Memory B cell (primary cell): ENCODE measurements around the gene CDC42SE2.
"Not testable (repeated sequence)": the region's sequence is repeated elsewhere in the genome, so short reads cannot be mapped to it uniquely, and the experiment has no call there.

ENCODE experiments used
- ATAC-seq: fragments of 150-1000 bp; cut with Tn5 transposase; 2 replicates; pipeline ENCODE4 v1.10.0; 2021; ENCODE audit warnings: low read depth, mild to moderate bottlenecking, moderate library complexity
- DNase-seq, 2 donors: peaks; one replicate each; pipeline ENCODE4 v3.0.0; 2022; ENCODE audit warnings: low spot score in 2 of 2
- H3K27ac Mint-ChIP-seq: one replicate; pipeline ENCODE4 v1.8.0; 2022; ENCODE audit warnings: mild to moderate bottlenecking, moderate library complexity, mixed read lengths
- H3K27me3 Mint-ChIP-seq: one replicate; pipeline ENCODE4 v1.8.0; 2022; ENCODE audit warnings: mixed read lengths
- H3K36me3 Mint-ChIP-seq: one replicate; pipeline ENCODE4 v1.8.0; 2022; ENCODE audit warnings: mild to moderate bottlenecking, mixed read lengths
- H3K4me1 Mint-ChIP-seq: one replicate; pipeline ENCODE4 v1.8.0; 2022; ENCODE audit warnings: mixed read lengths
- H3K4me3 Mint-ChIP-seq: one replicate; pipeline ENCODE4 v1.8.0; 2022; ENCODE audit warnings: mild to moderate bottlenecking, moderate library complexity, mixed read lengths
- H3K9me3 Mint-ChIP-seq: one replicate; pipeline ENCODE4 v1.8.0; 2022; ENCODE audit warnings: mixed read lengths

The CDC42SE2 gene

DNA sequence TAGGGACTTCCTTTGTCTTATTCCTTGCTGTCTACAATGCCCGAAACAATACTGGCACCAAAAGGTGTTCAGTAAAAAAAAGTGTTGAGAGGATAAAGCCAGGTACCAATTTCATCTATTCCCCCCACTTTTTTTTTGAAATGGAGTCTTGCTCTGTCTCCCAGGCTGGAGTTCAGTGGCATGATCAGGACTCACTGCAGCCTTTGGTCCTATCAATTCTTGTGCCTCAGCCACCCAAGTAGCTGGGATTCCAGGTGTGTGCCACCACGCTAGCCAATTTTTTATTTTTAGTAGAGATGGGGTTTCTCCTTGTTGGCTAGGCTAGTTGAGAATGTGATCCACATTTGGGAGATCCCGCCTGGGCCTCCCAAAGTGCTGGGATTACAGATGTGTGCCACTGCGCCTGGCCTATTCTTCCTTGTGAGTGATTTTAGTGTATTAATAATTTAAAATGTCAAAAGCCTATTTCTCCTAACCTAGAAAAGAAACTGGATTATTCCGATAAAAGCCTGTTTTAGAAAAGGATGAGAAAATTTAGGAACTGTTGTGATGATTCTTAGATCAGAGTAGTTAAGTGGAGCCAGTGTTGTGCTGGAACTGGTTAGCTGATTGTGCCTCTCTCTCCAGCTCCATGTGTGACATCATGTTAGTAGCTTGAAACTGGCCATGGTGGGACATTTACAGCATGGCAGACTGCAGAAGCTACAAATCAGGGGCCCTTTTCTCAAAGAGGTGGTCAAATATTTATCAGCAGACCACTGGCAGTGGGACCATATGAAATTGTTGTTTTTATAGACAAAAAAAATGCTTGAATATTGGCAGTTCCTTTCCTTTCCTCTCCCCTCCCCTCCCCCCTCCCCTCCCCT is 14.3 kb downstream of the CDC42SE2 start:
- H3K4me3 Mint-ChIP-seq, result no peak overlapping the region
- H3K9me3 Mint-ChIP-seq, result no peaks in the 10 kb centered on the region
- peaks cover 7% of the 10 kb centered on the region for H3K36me3 Mint-ChIP-seq

DNA sequence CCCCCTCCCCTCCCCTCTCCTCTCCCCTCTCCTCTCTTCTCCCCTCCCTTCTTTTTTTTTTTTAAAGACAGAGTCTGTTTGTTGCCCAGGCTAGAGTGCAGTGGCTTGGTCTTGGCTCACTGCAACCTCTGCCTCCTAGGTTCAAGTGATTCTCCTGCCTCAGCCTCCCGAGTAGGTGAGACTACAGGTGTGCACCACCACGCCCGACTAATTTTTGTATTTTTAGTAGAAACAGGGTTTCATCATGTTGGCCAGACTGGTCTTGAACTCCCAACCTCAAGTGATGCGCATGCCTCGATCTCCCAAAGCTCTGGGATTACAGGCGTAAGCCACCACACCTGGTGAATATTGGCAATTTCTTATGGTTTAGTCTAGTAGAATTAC is 14.9 kb downstream of the CDC42SE2 start:
- Mint-ChIP-seq H3K4me1 (peaks cover 45% of the 10 kb centered on the region), H3K4me3 (peak overlapping the region; percentile 54), H3K27ac (peak overlapping the region; percentile 85)
- not testable (repeated sequence) for H3K9me3 Mint-ChIP-seq, DNase-seq, H3K27me3 Mint-ChIP-seq, H3K36me3 Mint-ChIP-seq, ATAC-seq

More for the DNA sequence above, 14.3 kb downstream of the CDC42SE2 start:
- ATAC-seq (peak; percentile 15), DNase-seq (no peak)
- Mint-ChIP-seq H3K27ac (peak overlapping the region; percentile 85), H3K27me3 (no peaks in the 10 kb centered on the region), H3K4me1 (peaks cover 40% of the 10 kb centered on the region)

DNA sequence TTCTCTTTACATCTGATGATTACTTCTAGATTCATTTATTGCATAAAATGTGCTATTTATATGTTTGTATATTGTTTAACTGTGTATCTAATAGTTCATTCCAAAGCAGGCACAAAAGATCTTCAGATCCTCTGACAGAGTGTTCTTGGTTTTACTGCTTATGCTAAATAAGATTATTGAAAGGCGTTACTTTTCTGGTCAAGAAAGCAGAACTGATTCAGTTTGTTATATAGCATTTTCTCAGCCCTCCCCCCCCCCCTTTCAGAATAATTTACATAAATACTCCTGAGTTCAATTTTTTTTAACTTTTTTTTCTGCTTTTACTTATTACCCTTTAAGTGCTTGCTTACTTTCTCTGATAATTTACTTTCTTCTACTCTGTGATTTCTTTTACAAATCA is 15.4 kb downstream of the CDC42SE2 start:
- Mint-ChIP-seq H3K27me3 (no peaks in the 10 kb centered on the region), H3K27ac (peak overlapping the region; percentile 85), H3K4me3 (peak overlapping the region; percentile 84), H3K4me1 (peaks cover 44% of the 10 kb centered on the region), H3K9me3 (no peaks in the 10 kb centered on the region), H3K36me3 (peaks cover 7% of the 10 kb centered on the region)
- ATAC-seq (peak; percentile 69), DNase-seq (peak in 1 of 2 donors; percentile 33)

DNA sequence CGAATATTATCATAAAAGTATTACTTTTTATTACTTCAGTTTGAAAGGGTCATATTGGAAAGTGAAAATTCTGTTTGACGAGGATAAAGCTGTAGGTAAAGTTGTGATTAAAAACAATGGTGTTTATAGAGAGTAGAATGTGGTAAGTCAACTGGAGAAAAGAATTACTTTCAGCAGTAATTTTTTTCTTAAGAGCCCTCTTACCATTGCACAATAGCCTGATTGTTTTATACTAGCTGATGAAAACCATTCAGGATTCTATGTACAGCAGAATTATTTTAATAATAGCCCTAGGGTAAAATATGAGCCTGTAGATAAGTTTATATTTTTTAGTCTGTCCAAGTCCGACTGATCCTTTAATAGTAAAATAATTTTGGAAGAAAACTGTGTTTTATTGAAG is 16.6 kb downstream of the CDC42SE2 start:
- Mint-ChIP-seq H3K4me1 (peaks cover 39% of the 10 kb centered on the region), H3K27ac (peak overlapping the region; percentile 85), H3K9me3 (no peaks in the 10 kb centered on the region), H3K4me3 (peak overlapping the region; percentile 24), H3K27me3 (no peaks in the 10 kb centered on the region), H3K36me3 (peaks cover 6% of the 10 kb centered on the region)
- DNase-seq (no peak), ATAC-seq (no peak)

DNA sequence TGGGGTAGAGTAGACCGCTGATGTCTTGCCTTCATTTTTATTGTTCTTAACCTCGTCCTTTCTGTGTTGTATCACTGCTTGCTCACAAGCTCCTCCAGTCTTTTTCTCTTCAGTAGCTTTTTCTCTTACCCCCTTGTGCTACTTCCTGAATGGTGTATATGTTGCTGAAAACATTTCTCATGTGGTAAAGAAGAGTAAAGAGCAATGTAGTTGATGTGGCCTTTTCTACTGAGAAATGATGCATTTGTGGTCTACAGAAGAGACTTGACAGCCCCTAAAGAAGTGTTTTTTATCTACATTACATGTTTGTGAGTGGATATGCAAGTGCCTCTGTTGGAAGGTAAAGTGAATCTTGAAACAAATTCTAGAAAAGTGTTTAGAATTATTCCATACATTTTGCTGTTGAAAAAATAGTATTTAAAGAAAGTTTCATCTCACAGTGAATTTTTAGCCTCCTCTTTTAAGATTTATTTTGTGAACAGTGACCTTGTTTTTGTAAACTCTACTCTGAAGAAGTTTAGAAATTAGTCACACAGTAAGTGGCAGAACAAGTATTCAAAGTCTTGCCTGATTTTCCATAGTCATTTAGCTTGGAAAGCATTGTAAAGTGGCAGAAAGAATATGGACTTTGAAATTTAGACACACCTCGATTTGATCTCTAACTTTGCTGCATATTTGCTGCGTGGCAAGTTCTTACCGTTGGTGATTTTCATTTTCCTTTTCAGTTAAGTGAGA is 17.4 kb downstream of the CDC42SE2 start:
- peak overlapping the region; percentile 85 for H3K27ac Mint-ChIP-seq
- no peaks in the 10 kb centered on the region for H3K9me3 Mint-ChIP-seq
- no peak for DNase-seq
- H3K4me3 Mint-ChIP-seq, result peak overlapping the region; percentile 68
- no peaks in the 10 kb centered on the region for H3K27me3 Mint-ChIP-seq
- H3K4me1 Mint-ChIP-seq, result peaks cover 42% of the 10 kb centered on the region
- ATAC-seq, result peak; percentile 20
- peaks cover 6% of the 10 kb centered on the region for H3K36me3 Mint-ChIP-seq

DNA sequence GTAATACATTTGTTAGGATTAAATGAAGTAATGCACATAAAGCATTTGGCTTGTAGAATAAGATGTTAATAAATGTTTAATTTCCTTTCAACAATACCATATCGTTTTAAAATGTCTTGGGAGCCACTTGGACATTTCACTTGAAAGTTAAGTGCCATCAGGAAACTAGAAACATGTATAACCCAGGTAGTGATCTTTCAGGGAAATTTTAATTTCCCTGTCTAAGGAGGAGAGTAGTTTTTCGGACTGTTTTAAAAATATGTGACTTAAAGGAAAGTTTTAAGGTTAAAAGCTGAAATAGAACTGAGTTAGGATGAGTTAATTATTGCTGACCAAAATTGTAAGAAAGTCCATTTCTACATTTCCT is 18.0 kb downstream of the CDC42SE2 start:
- Mint-ChIP-seq H3K9me3 (no peaks in the 10 kb centered on the region), H3K4me1 (peaks cover 46% of the 10 kb centered on the region), H3K27me3 (no peaks in the 10 kb centered on the region), H3K4me3 (peak overlapping the region; percentile 68), H3K27ac (peak overlapping the region; percentile 85), H3K36me3 (peaks cover 8% of the 10 kb centered on the region)
- no peak for ATAC-seq
- DNase-seq, result no peak

DNA sequence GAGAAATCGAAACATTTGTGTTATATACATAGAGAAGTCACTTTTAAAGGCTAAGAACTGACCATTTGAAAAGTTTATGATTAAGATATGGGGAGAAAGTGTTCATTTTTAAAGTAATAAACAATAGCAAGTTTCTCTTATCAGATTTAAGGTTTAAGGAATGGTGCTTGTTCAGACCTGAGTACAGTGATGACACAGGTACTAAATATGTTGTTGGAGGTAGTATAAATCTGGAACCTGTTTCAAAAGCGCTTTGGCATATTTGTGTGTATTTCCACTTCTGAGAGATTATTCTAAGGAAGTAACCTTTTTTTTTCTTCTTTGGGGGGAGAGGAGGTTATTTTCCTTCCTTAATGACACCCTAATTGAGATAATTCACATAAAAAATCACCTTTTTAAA is 18.4 kb downstream of the CDC42SE2 start:
- ATAC-seq, result no peak
- H3K36me3 Mint-ChIP-seq, result peaks cover 8% of the 10 kb centered on the region
- H3K4me1 Mint-ChIP-seq, result peaks cover 46% of the 10 kb centered on the region
- peak overlapping the region; percentile 68 for H3K4me3 Mint-ChIP-seq
- DNase-seq, result no peak
- peak overlapping the region; percentile 85 for H3K27ac Mint-ChIP-seq
- H3K27me3 Mint-ChIP-seq, result no peaks in the 10 kb centered on the region
- no peaks in the 10 kb centered on the region for H3K9me3 Mint-ChIP-seq

DNA sequence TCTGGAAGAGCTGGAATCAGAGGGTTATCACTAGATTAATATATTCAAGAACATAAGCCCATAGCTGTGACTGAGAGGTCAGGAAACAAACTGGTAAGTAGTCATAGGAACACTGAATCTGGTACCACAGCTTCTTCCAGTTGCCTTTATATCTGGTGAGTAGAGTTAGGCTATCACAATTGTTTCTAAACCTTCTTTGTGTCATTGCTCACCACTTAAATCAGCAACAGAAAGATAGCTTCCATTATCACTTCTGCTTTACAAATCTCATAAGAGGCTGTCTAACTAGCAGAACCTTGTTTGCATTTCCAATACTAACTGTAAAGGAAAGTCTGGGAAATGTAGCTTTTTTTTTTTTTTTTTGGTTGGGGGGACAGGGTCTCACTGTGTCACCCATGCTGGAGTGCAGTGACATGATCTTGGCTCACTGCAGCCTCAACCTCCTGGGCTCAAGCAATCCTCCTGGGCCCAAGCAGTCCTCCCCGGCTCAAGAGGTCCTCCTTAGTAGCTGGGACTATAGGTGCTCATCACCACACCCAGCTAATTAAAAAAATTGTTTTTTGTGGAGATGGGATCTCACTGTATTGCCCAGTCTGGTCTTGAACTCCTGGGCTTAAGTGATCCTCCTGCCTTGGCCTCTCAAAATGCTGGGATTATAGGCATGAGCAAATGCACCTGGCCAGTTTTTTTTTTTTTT is 22.0 kb downstream of the CDC42SE2 start:
- DNase-seq, result no peak
- ATAC-seq, result peak; percentile 26
- Mint-ChIP-seq H3K4me1 (peaks cover 43% of the 10 kb centered on the region), H3K4me3 (no peak overlapping the region), H3K36me3 (peaks cover 7% of the 10 kb centered on the region), H3K9me3 (no peaks in the 10 kb centered on the region), H3K27ac (peak overlapping the region; percentile 68), H3K27me3 (no peaks in the 10 kb centered on the region)

DNA sequence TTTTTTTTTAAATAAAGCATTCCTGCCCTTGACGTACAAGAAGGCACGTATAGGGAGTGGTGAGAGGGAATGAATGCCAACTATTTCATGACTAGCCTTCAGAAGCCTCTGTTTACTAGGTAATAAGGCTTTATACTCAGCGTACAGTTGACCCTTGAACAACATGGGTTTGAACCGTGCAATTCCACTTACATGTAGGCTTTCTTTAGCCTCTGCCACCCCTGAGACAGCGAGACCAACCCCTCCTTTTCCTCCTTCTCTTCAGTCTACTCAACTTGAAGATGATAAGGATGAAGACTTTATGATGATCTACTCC is 22.5 kb downstream of the CDC42SE2 start:
- Mint-ChIP-seq H3K36me3 (peaks cover 7% of the 10 kb centered on the region), H3K27ac (no peak overlapping the region), H3K27me3 (no peaks in the 10 kb centered on the region), H3K4me3 (no peak overlapping the region), H3K9me3 (no peaks in the 10 kb centered on the region), H3K4me1 (peaks cover 39% of the 10 kb centered on the region)
- ATAC-seq (no peak), DNase-seq (no peak)

DNA sequence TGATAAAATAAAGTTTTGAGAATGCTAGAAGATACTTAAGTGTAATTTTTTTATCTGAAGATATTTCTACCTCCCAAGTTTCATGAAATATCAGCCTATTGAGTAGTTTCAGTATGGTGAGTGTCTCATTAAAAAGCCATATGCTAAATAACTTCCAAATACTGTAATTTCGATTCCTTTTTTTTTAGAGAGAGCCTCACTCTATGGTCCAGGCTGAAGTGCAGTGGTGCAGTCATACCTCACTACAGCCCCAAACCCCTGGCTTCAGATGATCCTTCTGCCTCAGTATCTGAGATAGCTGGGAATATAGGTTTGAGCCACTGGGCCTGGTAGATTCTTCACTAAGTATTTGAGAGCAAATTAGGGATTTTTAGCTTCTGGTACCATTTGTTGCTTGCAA is 24.5 kb downstream of the CDC42SE2 start:
- H3K27me3 Mint-ChIP-seq, result no peaks in the 10 kb centered on the region
- no peak for DNase-seq
- ATAC-seq, result peak; percentile 66
- peak overlapping the region; percentile 90 for H3K27ac Mint-ChIP-seq
- no peaks in the 10 kb centered on the region for H3K9me3 Mint-ChIP-seq
- H3K4me3 Mint-ChIP-seq, result peak overlapping the region; percentile 69
- peaks cover 30% of the 10 kb centered on the region for H3K4me1 Mint-ChIP-seq
- H3K36me3 Mint-ChIP-seq, result peaks cover 7% of the 10 kb centered on the region

DNA sequence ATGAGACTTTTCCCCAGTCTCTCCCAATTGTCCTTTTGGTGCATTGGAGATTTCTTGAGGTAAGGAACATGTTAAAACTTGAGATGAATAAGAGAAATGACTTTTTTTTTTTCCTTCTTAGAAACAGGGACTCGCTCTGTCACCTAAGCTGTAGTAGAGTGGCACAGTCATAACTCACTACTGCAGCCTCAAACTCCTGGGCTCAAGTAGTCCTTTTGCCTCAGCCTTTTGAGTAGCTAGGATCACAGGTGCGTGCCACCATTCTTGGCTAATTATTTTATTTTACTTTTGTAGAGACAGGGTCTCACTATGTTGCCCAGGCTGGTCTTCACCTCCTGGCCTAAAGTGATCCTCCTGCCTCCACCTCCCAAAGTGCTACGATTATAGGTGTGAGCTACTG is 25.9 kb downstream of the CDC42SE2 start:
- no peaks in the 10 kb centered on the region for H3K27me3 Mint-ChIP-seq
- H3K9me3 Mint-ChIP-seq, result no peaks in the 10 kb centered on the region
- DNase-seq, result no peak
- H3K4me3 Mint-ChIP-seq, result peak overlapping the region; percentile 2
- peaks cover 9% of the 10 kb centered on the region for H3K36me3 Mint-ChIP-seq
- ATAC-seq, result peak; percentile 20
- peaks cover 30% of the 10 kb centered on the region for H3K4me1 Mint-ChIP-seq
- H3K27ac Mint-ChIP-seq, result peak overlapping the region; percentile 90

DNA sequence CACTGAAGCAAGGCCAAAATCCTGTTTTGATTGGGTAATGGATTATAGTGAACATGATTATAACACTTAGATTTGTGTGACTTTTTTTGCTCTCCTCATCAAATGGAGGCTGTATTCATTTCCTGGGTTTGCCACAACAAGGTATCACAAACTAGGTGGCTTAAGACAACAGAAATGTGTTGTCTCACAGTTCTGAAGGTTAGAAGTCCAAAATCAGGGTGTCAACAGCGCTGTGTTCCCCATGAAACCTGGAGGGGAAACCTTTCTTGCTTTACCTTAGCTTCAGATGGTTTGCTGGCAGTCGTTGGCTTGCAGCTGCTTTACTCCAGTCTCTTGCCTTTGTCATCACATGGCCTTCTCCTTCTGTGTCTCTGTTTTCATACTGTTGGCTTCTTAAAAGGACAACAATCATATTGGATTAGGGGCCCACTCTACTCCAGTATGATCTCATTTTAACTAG is 32.4 kb downstream of the CDC42SE2 start:
- H3K27ac Mint-ChIP-seq, result peak overlapping the region; percentile 74
- no peak overlapping the region for H3K4me3 Mint-ChIP-seq
- H3K27me3 Mint-ChIP-seq, result no peaks in the 10 kb centered on the region
- H3K36me3 Mint-ChIP-seq, result peaks cover 28% of the 10 kb centered on the region
- H3K9me3 Mint-ChIP-seq, result peaks cover 2% of the 10 kb centered on the region
- peaks cover 37% of the 10 kb centered on the region for H3K4me1 Mint-ChIP-seq
- ATAC-seq, result no peak
- no peak for DNase-seq

DNA sequence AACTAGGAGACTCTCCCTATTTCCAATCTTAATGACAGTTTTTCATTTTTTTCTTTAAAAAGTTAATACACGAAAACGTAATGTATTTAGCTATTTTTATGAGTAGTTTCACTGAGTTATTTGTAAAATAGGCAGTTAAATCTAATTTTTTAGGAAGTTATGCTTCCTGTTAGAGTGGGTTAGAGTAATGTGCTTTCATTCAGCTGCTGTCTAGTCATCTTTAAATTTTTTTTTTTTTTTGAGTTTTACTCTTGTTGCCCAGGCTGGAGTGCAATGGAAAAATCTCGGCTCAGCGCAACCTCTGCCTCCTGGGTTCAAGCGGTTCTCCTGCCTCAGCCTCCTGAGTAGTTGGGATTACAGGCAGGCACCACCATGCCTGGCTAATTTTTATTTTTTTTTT is 34.0 kb downstream of the CDC42SE2 start:
- H3K27ac Mint-ChIP-seq, result no peak overlapping the region
- peaks cover 28% of the 10 kb centered on the region for H3K36me3 Mint-ChIP-seq
- peaks cover 40% of the 10 kb centered on the region for H3K4me1 Mint-ChIP-seq
- DNase-seq (no peak), ATAC-seq (no peak)
- no peaks in the 10 kb centered on the region for H3K27me3 Mint-ChIP-seq
- H3K9me3 Mint-ChIP-seq, result peaks cover 2% of the 10 kb centered on the region
- H3K4me3 Mint-ChIP-seq, result no peak overlapping the region

DNA sequence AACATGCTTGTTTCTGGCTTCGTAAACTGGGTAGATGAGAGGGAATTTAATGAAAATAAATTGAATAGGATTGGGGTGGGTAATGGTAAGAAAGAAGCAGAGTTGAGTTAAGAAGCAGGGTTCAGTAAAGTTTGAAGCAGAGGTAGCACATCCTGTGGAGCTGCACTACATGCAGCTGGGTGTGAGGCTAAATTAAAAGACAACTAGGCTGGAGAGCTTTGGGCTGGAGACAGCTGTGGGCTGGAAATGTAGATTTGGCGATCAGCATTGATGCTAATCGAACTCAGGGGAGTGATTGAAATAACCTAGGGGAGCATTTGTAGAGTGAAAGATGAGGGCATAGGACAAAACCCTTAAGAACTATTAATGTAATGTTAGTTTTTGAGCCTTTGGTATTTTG is 35.6 kb downstream of the CDC42SE2 start:
- ATAC-seq, result no peak
- peak overlapping the region; percentile 68 for H3K27ac Mint-ChIP-seq

More for the DNA sequence above, 35.6 kb downstream of the CDC42SE2 start:
- Mint-ChIP-seq H3K4me1 (peaks cover 40% of the 10 kb centered on the region), H3K4me3 (no peak overlapping the region), H3K36me3 (peaks cover 28% of the 10 kb centered on the region), H3K27me3 (no peaks in the 10 kb centered on the region), H3K9me3 (peaks cover 2% of the 10 kb centered on the region)
- DNase-seq, result no peak
